Stomach (tissue), 4 donors: ENCODE data around the gene GDPGP1.

Source experiments
- POLR2A ChIP-seq, 4 donors: fragments of 450-650 bp; IDR thresholded peaks; one replicate each; pipeline ENCODE4 v1.6.1; 2016; ENCODE audit warnings: antibody characterized with exemption in 4 of 4, control low read depth in 2 of 4, mild to moderate bottlenecking in 1 of 4, moderate library complexity in 1 of 4
- TF ChIP-seq, protein P1 (sequence below), 7 experiments: fragments of 450-650 bp in 4 of 7; fragments of 200-600 bp in 3 of 7; sonication (generic) in 3 of 7; IDR thresholded peaks; one replicate each; pipeline ENCODE4 v1.5.1; 2016 to 2019; ENCODE audit warnings: antibody characterized with exemption in 7 of 7, control low read depth in 2 of 7, mild to moderate bottlenecking in 1 of 7

DNA sequence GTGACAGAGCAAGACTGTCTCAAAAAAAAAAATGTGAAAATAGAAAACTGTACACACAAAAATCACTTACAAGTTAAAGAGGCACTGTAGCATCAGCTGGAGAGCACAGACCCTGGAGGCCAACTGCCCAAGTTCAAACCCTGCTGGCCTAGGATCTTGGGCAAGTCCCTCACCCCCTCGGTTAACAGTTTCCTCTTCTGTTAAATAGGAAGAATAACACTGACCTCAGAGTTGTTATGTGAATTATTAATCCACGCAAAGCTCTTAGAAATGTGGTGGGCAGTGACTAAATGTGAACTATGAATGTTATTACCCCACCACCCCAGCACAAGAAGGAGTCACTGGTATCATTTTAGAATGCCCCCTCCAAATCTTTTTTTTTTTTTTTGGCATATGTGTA is 11.5 kb upstream of the GDPGP1 start:
- TF ChIP-seq POLR2A (IDR thresholded peaks at IDR 0.05): no peak
- TF ChIP-seq, protein P1, sequence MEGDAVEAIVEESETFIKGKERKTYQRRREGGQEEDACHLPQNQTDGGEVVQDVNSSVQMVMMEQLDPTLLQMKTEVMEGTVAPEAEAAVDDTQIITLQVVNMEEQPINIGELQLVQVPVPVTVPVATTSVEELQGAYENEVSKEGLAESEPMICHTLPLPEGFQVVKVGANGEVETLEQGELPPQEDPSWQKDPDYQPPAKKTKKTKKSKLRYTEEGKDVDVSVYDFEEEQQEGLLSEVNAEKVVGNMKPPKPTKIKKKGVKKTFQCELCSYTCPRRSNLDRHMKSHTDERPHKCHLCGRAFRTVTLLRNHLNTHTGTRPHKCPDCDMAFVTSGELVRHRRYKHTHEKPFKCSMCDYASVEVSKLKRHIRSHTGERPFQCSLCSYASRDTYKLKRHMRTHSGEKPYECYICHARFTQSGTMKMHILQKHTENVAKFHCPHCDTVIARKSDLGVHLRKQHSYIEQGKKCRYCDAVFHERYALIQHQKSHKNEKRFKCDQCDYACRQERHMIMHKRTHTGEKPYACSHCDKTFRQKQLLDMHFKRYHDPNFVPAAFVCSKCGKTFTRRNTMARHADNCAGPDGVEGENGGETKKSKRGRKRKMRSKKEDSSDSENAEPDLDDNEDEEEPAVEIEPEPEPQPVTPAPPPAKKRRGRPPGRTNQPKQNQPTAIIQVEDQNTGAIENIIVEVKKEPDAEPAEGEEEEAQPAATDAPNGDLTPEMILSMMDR (IDR thresholded peaks at IDR 0.05): no peak
